Panc1 (cell line): Measurements from ENCODE around the gene DNM1. TPM values are rescaled to one million over a fixed set of nuclear protein-coding genes. Genes with fewer than 3 reads are reported as not detected.

Source experiments
- ATAC-seq: fragments of 200-7000 bp; cut with Tn5 transposase; 2 replicates; pipeline ENCODE4 v1.9.1; 2020; ENCODE audit warnings: mild to moderate bottlenecking, moderate library complexity
- BruUV-seq: library from RNA; stranded (reverse); fragments of 400-500 nt; replicated peaks from 2 replicates; lab custom pipeline; 2021; lab: Mats Ljungman, UMichigan
- CTCF ChIA-PET: fragments of 300-600 bp; sonication (Branson Sonifier 250); formaldehyde crosslinking; loops from one replicate; lab custom pipeline; 2022; ENCODE audit warnings: antibody characterized with exemption; lab: Charles Lee
- POLR2A ChIA-PET: fragments of 300-600 bp; sonication (Branson Sonifier 250); formaldehyde crosslinking; loops from one replicate; lab custom pipeline; 2022; ENCODE audit warnings: antibody characterized with exemption; lab: Charles Lee
- DNase-seq: peaks from one replicate; pipeline ENCODE4 v3.0.0-alpha.2; 2010; ENCODE audit warnings: low read depth, low spot score
- H3K27ac ChIP-seq: 2 replicates; pipeline ENCODE4 v1.5.1; 2011; ENCODE audit warnings: mild to moderate bottlenecking, low read length, inconsistent platforms
- H3K27me3 ChIP-seq: fragments of 200-500 bp; sonication (Bioruptor generic); 2 replicates; pipeline ENCODE4 v1.6.0; 2014; ENCODE audit warnings: low read length, inconsistent platforms; ENCODE audit not compliant: control insufficient read depth, insufficient read depth
- H3K36me3 ChIP-seq: fragments of 200-500 bp; sonication (Bioruptor generic); 2 replicates; pipeline ENCODE4 v1.5.1; 2014; ENCODE audit warnings: inconsistent platforms, mild to moderate bottlenecking, low read length, moderate library complexity; ENCODE audit not compliant: control insufficient read depth, insufficient read depth
- H3K4me1 ChIP-seq: 2 replicates; pipeline ENCODE4 v1.5.1; 2011; ENCODE audit warnings: inconsistent platforms, mild to moderate bottlenecking, low read length, moderate library complexity; ENCODE audit not compliant: control insufficient read depth, insufficient read depth
- H3K4me3 ChIP-seq, 2 experiments: 2 replicates each; pipeline ENCODE4 v1.5.1; 2011 to 2012; ENCODE audit warnings: low read depth in 2 of 2, low read length in 2 of 2, mild to moderate bottlenecking in 2 of 2, inconsistent platforms in 1 of 2, moderate library complexity in 1 of 2
- H3K9me3 ChIP-seq: fragments of 200-500 bp; sonication (Bioruptor generic); 2 replicates; pipeline ENCODE4 v1.5.1; 2014; ENCODE audit warnings: low read depth, mild to moderate bottlenecking, inconsistent platforms, low read length, moderate library complexity; ENCODE audit not compliant: control insufficient read depth, insufficient read depth
- CTCF ChIP-seq: fragments of 450-650 bp; IDR thresholded peaks from 2 replicates; pipeline ENCODE4 v1.5.1; 2017; ENCODE audit warnings: mild to moderate bottlenecking
- POLR2AphosphoS5 ChIP-seq: IDR thresholded peaks from 2 replicates; pipeline ENCODE4 v1.6.1; 2012; ENCODE audit warnings: mild to moderate bottlenecking, low read depth, low read length, moderate library complexity
- REST ChIP-seq, 2 experiments: IDR thresholded peaks; 2 replicates each; pipeline ENCODE4 v1.6.1; 2011 to 2012; ENCODE audit warnings: low read depth in 2 of 2, control low read depth in 1 of 2, low read length in 1 of 2, mild to moderate bottlenecking in 1 of 2, moderate library complexity in 1 of 2; ENCODE audit not compliant: insufficient read depth in 1 of 2
- SIN3A ChIP-seq: IDR thresholded peaks from 2 replicates; pipeline ENCODE4 v1.6.1; 2012; ENCODE audit warnings: low read depth, mild to moderate bottlenecking, low read length, moderate library complexity, borderline replicate concordance; ENCODE audit not compliant: insufficient read depth
- TCF7L2 ChIP-seq: IDR thresholded peaks from 2 replicates; pipeline ENCODE4 v1.6.1; 2011; ENCODE audit warnings: mild to moderate bottlenecking, low read depth, low read length, inconsistent platforms
- in situ Hi-C: cut with HindIII; loops from 2 replicates; pipeline ENCODE4 v1.10.0; 2016; ENCODE audit warnings: low sequenced_read_pairs, low pct_unique_long_range_greater_than_20kb
- intact Hi-C: fragments of 100-400 bp; cut with micrococcal nuclease; formaldehyde crosslinking; loops from one replicate; pipeline ENCODE4 v1.10.0; 2022; ENCODE audit not compliant: unreplicated experiment
- total RNA-seq: library from RNA; stranded (reverse); gene quantifications from one replicate; pipeline ENCODE4 v1.2.1, GENCODE V29; 2021; ENCODE audit not compliant: unreplicated experiment

The DNM1 gene
- total RNA-seq, 1 experiment from 2014 or later = 18.7 TPM

GRCh38 chr9:128159784-128160602, 43.2 kb upstream of the DNM1 start, which contains the start of gene BBLN:
Gene BBLN (plus strand): TSS chr9:128160265. CDS start chr9:128160408, 143 bp downstream.
- in situ Hi-C loops = no loop called here
- TF ChIP-seq SIN3A (0 out of 2 replicates have a peak, but pooled peaks have one; percentile 39), CTCF (no peak), TCF7L2 (no peak), POLR2AphosphoS5 (peak; percentile 66)
- intact Hi-C loops = no loop called here
- Histone ChIP-seq H3K27ac (peak within 1 kb of the TSS; percentile 81), H3K27me3 (no peaks in the 10 kb centered on the region), H3K9me3 (no peaks in the 10 kb centered on the region), H3K36me3 (no peaks in the 10 kb centered on the region; the same call in 1 of the 2 replicates), H3K4me3 (peak within 1 kb of the TSS; percentile 77), H3K4me1 (0 out of 2 replicates have a peak, but pooled peaks cover 7% of the 10 kb centered on the region)
- ATAC-seq = peak; percentile 92
- no TSS peak for BruUV-seq
- CTCF ChIA-PET = interaction anchor here (0.6 kb wide), 1 partner anchor 35 kb away, joined by 3 read pairs; no protein-coding TSS in a partner anchor
- POLR2A ChIA-PET = no interaction called here
- DNase-seq = peak; percentile 32

GRCh38 chr9:128160603-128160987, 42.6 kb upstream of the DNM1 start:
- ChIA-PET CTCF (interaction anchor here (0.6 kb wide), 1 partner anchor 36 kb away, joined by 3 read pairs; no protein-coding TSS in a partner anchor), POLR2A (no interaction called here)
- H3K4me3 ChIP-seq = peak overlapping the region; percentile 77
- H3K36me3 ChIP-seq = no peaks in the 10 kb centered on the region; the same call in 1 of the 2 replicates
- peak overlapping the region; percentile 81 for H3K27ac ChIP-seq
- in situ Hi-C loops (no loop called here), intact Hi-C loops (no loop called here)
- TF ChIP-seq REST (IDR thresholded peaks at IDR 0.05; ENCODE audit: insufficient read depth in 1 of 2, low read depth in 2 of 2, low read length in 1 of 2) (no peak), CTCF (no peak), SIN3A (0 out of 2 replicates have a peak, but pooled peaks have one; percentile 18), TCF7L2 (no peak), POLR2AphosphoS5 (no peak)
- H3K27me3 ChIP-seq = no peaks in the 10 kb centered on the region
- no peaks in the 10 kb centered on the region for H3K9me3 ChIP-seq
- ATAC-seq = no peak; the same call in 1 of the 2 replicates
- 0 out of 2 replicates have a peak, but pooled peaks cover 7% of the 10 kb centered on the region for H3K4me1 ChIP-seq
- no TSS peak for BruUV-seq
- DNase-seq = no peak
